K562 (cell line): ENCODE results near the gene GALNT17. TPM values are rescaled to one million over a fixed set of nuclear protein-coding genes. Genes with fewer than 3 reads are reported as not detected.

Experiments used
- ATAC-seq: fragments of 200-7000 bp; cut with Tn5 transposase; 3 replicates; pipeline ENCODE4 v1.9.1; 2020; ENCODE audit warnings: moderate library complexity
- BruUV-seq: library from RNA; stranded (reverse); fragments of 400-500 nt; replicated peaks from 2 replicates; lab custom pipeline; 2021; lab: Mats Ljungman, UMichigan
- CTCF ChIA-PET: fragments of 300-600 bp; formaldehyde crosslinking; extraction: SDS; loops from one replicate; lab custom pipeline; 2021; ENCODE audit warnings: low intra/inter-chr PET ratio; lab: Yijun Ruan, JAX
- POLR2A ChIA-PET: fragments of 300-600, 350-650 bp; sonication (Branson Sonifier 250); formaldehyde crosslinking; extraction: SDS; loops from one replicate; lab custom pipeline; 2021; ENCODE audit warnings: antibody characterized with exemption, inconsistent platforms; lab: Yijun Ruan, JAX
- DNase-seq, 4 experiments: peaks; one replicate each; pipeline versions ENCODE4 v3.0.0 to v3.0.0-alpha.2; 2011 to 2018; ENCODE audit warnings: low spot score in 3 of 4, mixed read lengths in 3 of 4; ENCODE audit errors: extremely low read depth in 1 of 4
- FAIRE-seq: peaks from 2 replicates; lab custom pipeline; 2011; peaks lifted over from hg19 to GRCh38; lab: Jason Lieb, UNC
- H2AFZ ChIP-seq: 2 replicates; pipeline ENCODE4 v1.6.0; 2011; ENCODE audit warnings: low read depth, low read length, control low read depth, inconsistent platforms
- H3K27ac ChIP-seq: fragments of 200-600 bp; 3 replicates; pipeline ENCODE4 v1.8.0; 2011; ENCODE audit warnings: low read depth, mild to moderate bottlenecking, control low read depth, inconsistent platforms, low read length, moderate library complexity, mixed read lengths; ENCODE audit errors: extremely low read depth
- H3K27me3 ChIP-seq, 2 experiments: fragments of 300-600 bp in 1 of 2; 2 replicates in 1 of 2; 3 replicates in 1 of 2; pipeline versions ENCODE4 v1.6.0 to v1.8.0; 2011; ENCODE audit warnings: inconsistent platforms in 2 of 2, low read length in 2 of 2, mild to moderate bottlenecking in 1 of 2, mixed read lengths in 1 of 2, moderate library complexity in 1 of 2; ENCODE audit not compliant: control insufficient read depth in 2 of 2, insufficient read depth in 2 of 2
- H3K36me3 ChIP-seq: fragments of 300-600 bp; 3 replicates; pipeline ENCODE4 v1.8.0; 2011; ENCODE audit warnings: mild to moderate bottlenecking, low read length, inconsistent platforms; ENCODE audit not compliant: control insufficient read depth, insufficient read depth
- H3K4me1 ChIP-seq, 2 experiments: fragments of 200-600 bp in 1 of 2; replicated peaks in 1 of 2; 2 replicates in 1 of 2; 3 replicates in 1 of 2; pipeline versions ENCODE4 v1.5.1 to v1.8.0; 2011; ENCODE audit warnings: inconsistent platforms in 2 of 2, low read length in 2 of 2, mild to moderate bottlenecking in 1 of 2, mixed read lengths in 1 of 2, moderate library complexity in 1 of 2; ENCODE audit not compliant: control insufficient read depth in 2 of 2, insufficient read depth in 2 of 2
- H3K4me2 ChIP-seq: 2 replicates; pipeline ENCODE4 v1.6.1; 2011; ENCODE audit warnings: low read length, control low read depth, inconsistent platforms, mixed read lengths; ENCODE audit not compliant: insufficient read depth
- H3K4me3 ChIP-seq: fragments of 200-600 bp; sonication (generic), shearing (Covaris generic); 2 replicates; pipeline ENCODE4 v1.5.1; 2016; ENCODE audit warnings: control low read depth, inconsistent platforms
- H3K79me2 ChIP-seq: fragments of 200-600 bp; 3 replicates; pipeline ENCODE4 v1.8.0; 2011; ENCODE audit warnings: low read length, inconsistent platforms; ENCODE audit not compliant: control insufficient read depth, insufficient read depth
- H3K9ac ChIP-seq, 2 experiments: 2 replicates each; pipeline versions ENCODE4 v1.6.0 to v1.6.1; 2011; ENCODE audit warnings: low read depth in 2 of 2, low read length in 2 of 2, control low read depth in 1 of 2, inconsistent platforms in 1 of 2, mild to moderate bottlenecking in 1 of 2, mixed read lengths in 1 of 2; ENCODE audit not compliant: insufficient read depth in 1 of 2
- H3K9me1 ChIP-seq: one replicate; pipeline ENCODE4 v1.6.0; 2011; ENCODE audit warnings: inconsistent platforms, mild to moderate bottlenecking, low read length, moderate library complexity; ENCODE audit not compliant: control insufficient read depth, insufficient read depth
- H3K9me3 ChIP-seq: replicated peaks from 2 replicates; pipeline ENCODE4 v1.5.1; 2011; ENCODE audit warnings: low read depth, low read length, inconsistent platforms; ENCODE audit not compliant: control insufficient read depth, insufficient read depth
- H4K20me1 ChIP-seq: replicated peaks from 2 replicates; pipeline ENCODE4 v1.6.1; 2011; ENCODE audit warnings: low read length, inconsistent platforms, mixed read lengths; ENCODE audit not compliant: control insufficient read depth, insufficient read depth
- ATF7 ChIP-seq: fragments of 450-650 bp; IDR thresholded peaks from 2 replicates; pipeline ENCODE4 v1.7.1; 2014; ENCODE audit warnings: mild to moderate bottlenecking, moderate library complexity
- BDP1 ChIP-seq: IDR thresholded peaks from 3 replicates; pipeline ENCODE4 v1.6.1; 2011; ENCODE audit not compliant: insufficient read length, insufficient read depth
- DLX4 ChIP-seq: fragments of 250-450 bp; sonication (Bioruptor Pico); IDR thresholded peaks from 2 replicates; pipeline ENCODE4 v1.6.1; 2021; ENCODE audit warnings: mild to moderate bottlenecking
- FOXA1 ChIP-seq: fragments of 450-650 bp; IDR thresholded peaks from 2 replicates; pipeline ENCODE4 v1.6.1; 2016; ENCODE audit warnings: mild to moderate bottlenecking, borderline replicate concordance
- FOXK1 ChIP-seq: sonication (generic); formaldehyde crosslinking; IDR thresholded peaks from 2 replicates; pipeline ENCODE4 v1.8.0; 2022; ENCODE audit warnings: missing genetic modification reagents, mild to moderate bottlenecking, borderline replicate concordance
- FUS ChIP-seq: fragments of 200-400 bp; formaldehyde crosslinking; optimal IDR thresholded peaks from 2 replicates; pipeline ENCODE3; 2017; ENCODE audit warnings: low read depth, low read length
- JUNB ChIP-seq: fragments of 450-650 bp; formaldehyde crosslinking; conservative IDR thresholded peaks from 2 replicates; pipeline ENCODE4 v1.4.0; 2020; ENCODE audit warnings: mild to moderate bottlenecking
- MYNN ChIP-seq, 2 experiments: sonication (generic); formaldehyde crosslinking in 1 of 2; IDR thresholded peaks; 2 replicates each; pipeline versions ENCODE4 v1.5.0 to v1.6.1; 2016 to 2020; ENCODE audit warnings: antibody characterized with exemption in 1 of 2, missing genetic modification reagents in 1 of 2
- POLR2H ChIP-seq: IDR thresholded peaks from 2 replicates; pipeline ENCODE4 v1.6.1; 2016; ENCODE audit warnings: missing genetic modification characterization, low read depth, mild to moderate bottlenecking, control low read depth, missing compliant biosample characterization, moderate library complexity
- RNF219 ChIP-seq: fragments of 250-450 bp; sonication (Bioruptor Pico); IDR thresholded peaks from 2 replicates; pipeline ENCODE4 v1.5.0; 2022; ENCODE audit warnings: mild to moderate bottlenecking
- TCF3 ChIP-seq: sonication (generic); formaldehyde crosslinking; IDR thresholded peaks from 2 replicates; pipeline ENCODE4 v1.4.0; 2020; ENCODE audit warnings: mild to moderate bottlenecking, missing genetic modification reagents
- TEAD4 ChIP-seq, 2 experiments: sonication (generic) in 1 of 2; formaldehyde crosslinking in 1 of 2; IDR thresholded peaks; 2 replicates each; pipeline versions ENCODE4 v1.6.1 to v1.8.0; 2012 to 2022; ENCODE audit warnings: borderline replicate concordance in 1 of 2, inconsistent platforms in 1 of 2, low read length in 1 of 2, mild to moderate bottlenecking in 1 of 2, missing genetic modification reagents in 1 of 2
- TOE1 ChIP-seq, 2 experiments: fragments of 450-650 bp in 1 of 2; sonication (generic) in 1 of 2; formaldehyde crosslinking in 1 of 2; IDR thresholded peaks; 2 replicates each; pipeline versions ENCODE4 v1.7.1 to v1.8.0; 2016 to 2022; ENCODE audit warnings: borderline replicate concordance in 2 of 2, mild to moderate bottlenecking in 2 of 2, antibody characterized with exemption in 1 of 2, inconsistent platforms in 1 of 2, low read depth in 1 of 2, missing genetic modification reagents in 1 of 2, moderate library complexity in 1 of 2
- VEZF1 ChIP-seq: fragments of 200-800 bp; sonication (Bioruptor generic); IDR thresholded peaks from 2 replicates; pipeline ENCODE4 v1.6.1; 2017; ENCODE audit warnings: missing genetic modification characterization, missing compliant biosample characterization
- ZNF134 ChIP-seq: fragments of 250-450 bp; sonication (Bioruptor Pico); conservative IDR thresholded peaks from 2 replicates; pipeline ENCODE4 v1.4.0; 2020
- ZNF311 ChIP-seq: fragments of 250-450 bp; sonication (Bioruptor Pico); IDR thresholded peaks from 2 replicates; pipeline ENCODE4 v1.4.0; 2020; ENCODE audit warnings: mild to moderate bottlenecking, moderate library complexity
- ZNF561 ChIP-seq: fragments of 450-650 bp; formaldehyde crosslinking; conservative IDR thresholded peaks from 2 replicates; pipeline ENCODE4 v1.4.0; 2020; ENCODE audit warnings: mild to moderate bottlenecking, moderate library complexity
- ZNF778 ChIP-seq: fragments of 450-650 bp; formaldehyde crosslinking; IDR thresholded peaks from 2 replicates; pipeline ENCODE4 v1.4.0; 2020; ENCODE audit warnings: mild to moderate bottlenecking, moderate library complexity
- WGBS: fragments of 100-300 bp; shearing (Covaris generic); methylation state at CpG from one replicate; pipeline ENCODE4 v1.1.6; 2016; ENCODE audit warnings: low coverage, mixed read lengths; ENCODE audit not compliant: insufficient coverage; ENCODE audit errors: missing lambda C conversion rate; 5-methylcytosine and 5-hydroxymethylcytosine counted together
- in situ Hi-C: fragments of 300-500 bp; cut with MboI; formaldehyde crosslinking; loops from 4 replicates; pipeline ENCODE4 v1.15.0; 2018; ENCODE audit warnings: inconsistent platforms, mixed read lengths
- intact Hi-C: fragments of 100-400 bp; cut with micrococcal nuclease; formaldehyde crosslinking; loops from 2 replicates; pipeline ENCODE4 v1.14.2; 2022
- polyA plus RNA-seq, 8 experiments: library from polyadenylated mRNA; depleted of rRNA in 4 of 8; stranded (reverse) in 5 of 8; unstranded in 3 of 8; fragments of >200 nt; fragmentation: Nextera tagmentation in 2 of 8; fragmentation: Illumina TruSeq in 1 of 8; extraction: Ambion mirVana in 2 of 8; extraction: Trizol in 1 of 8; gene quantifications; 2 replicates each; pipeline versions ENCODE4 v1.2.1 to v1.2.3, GENCODE V29; 2011 to 2014; ENCODE audit warnings: inconsistent platforms in 1 of 8, missing spikeins in 1 of 8
- total RNA-seq, 7 experiments: library from RNA; depleted of rRNA in 6 of 7; stranded (reverse); fragments of >200 nt in 6 of 7; fragmentation: Illumina TruSeq in 2 of 7; extraction: Trizol in 2 of 7; gene quantifications; 2 replicates each; pipeline versions ENCODE4 v1.2.1 to v1.2.3, GENCODE V29; 2011 to 2021; ENCODE audit warnings: low replicate concordance in 1 of 7

The GALNT17 gene
- total and polyA plus RNA-seq, 9 of the 15 experiments (the other 6 are each of a cell fraction or from before 2014, with no cell fraction given), result not detected

- H3K9me3 ChIP-seq, result no peaks in the 10 kb centered on the region
Measured at GRCh38 chr7:71384094-71384493, 252.2 kb downstream of the GALNT17 start.

More at GRCh38 chr7:71384094-71384493, 252.2 kb downstream of the GALNT17 start:
- no peaks in the 10 kb centered on the region for H3K4me1 ChIP-seq
- no peak overlapping the region for H2AFZ ChIP-seq
- H3K27ac ChIP-seq, result no peak overlapping the region
- no peaks in the 10 kb centered on the region for H3K79me2 ChIP-seq
- peaks cover 0 to 20% of the 10 kb centered on the region in 2 experiments; a peak in 3 of 5 replicates for H3K27me3 ChIP-seq
- ChIA-PET POLR2A (no interaction called here), CTCF (no interaction called here)
- FAIRE-seq (no peak), DNase-seq (no peak), ATAC-seq (no peak)
- no peak overlapping the region for H3K4me3 ChIP-seq
- H3K4me2 ChIP-seq, result no peak overlapping the region
- intact Hi-C loops (no loop called here), in situ Hi-C loops (no loop called here)
- H3K9ac ChIP-seq, result no peak overlapping the region
- H3K36me3 ChIP-seq, result no peaks in the 10 kb centered on the region
- H4K20me1 ChIP-seq, result peaks cover 8% of the 10 kb centered on the region; the same call in 1 of the 2 replicates
- H3K9me1 ChIP-seq, result no peaks in the 10 kb centered on the region
- BruUV-seq, result no TSS peak
- WGBS, result 0% methylated on average over 5 of the region's 5 CpGs
- TF ChIP-seq RNF219 (CRISPR knock-in tag) (no peak), ZNF134 (no peak), MYNN (IDR thresholded peaks at IDR 0.05) (no peak), MYNN (CRISPR knock-in tag; IDR thresholded peaks at IDR 0.05) (no peak), JUNB (CRISPR knock-in tag) (no peak), VEZF1 (no peak), ZNF561 (CRISPR knock-in tag) (no peak), POLR2H (no peak), BDP1 (no peak), DLX4 (no peak), FOXA1 (no peak), FOXK1 (CRISPR knock-in tag) (no peak), ZNF778 (CRISPR knock-in tag) (no peak), ZNF311 (CRISPR knock-in tag) (no peak), FUS (no peak), TOE1 (IDR thresholded peaks at IDR 0.05; ENCODE audit: borderline replicate concordance) (no peak), TOE1 (CRISPR knock-in tag; IDR thresholded peaks at IDR 0.05; ENCODE audit: borderline replicate concordance, low read depth) (no peak), ATF7 (no peak), TCF3 (CRISPR knock-in tag) (no peak), TEAD4 (IDR thresholded peaks at IDR 0.05; ENCODE audit: low read length) (no peak), TEAD4 (CRISPR knock-in tag; IDR thresholded peaks at IDR 0.05; ENCODE audit: borderline replicate concordance) (no peak)
